Neural cell (in vitro differentiated cells): ENCODE results near the gene CCDC12.

Source experiments
- CTCF ChIP-seq: fragments of 450-650 bp; IDR thresholded peaks from 2 replicates; pipeline ENCODE4 v1.5.1; 2014; ENCODE audit warnings: antibody characterized with exemption, mild to moderate bottlenecking, moderate library complexity; ENCODE audit not compliant: poor library complexity, severe bottlenecking
- REST ChIP-seq: IDR thresholded peaks from 2 replicates; pipeline ENCODE4 v1.6.1; 2012; ENCODE audit warnings: borderline replicate concordance
- TAF1 ChIP-seq: IDR thresholded peaks from 2 replicates; pipeline ENCODE4 v1.6.1; 2012; ENCODE audit warnings: low read depth

GRCh38 chr3:46929324-46929723 is 47.2 kb downstream of the CCDC12 start:
- TF ChIP-seq CTCF, result no peak
- TF ChIP-seq TAF1, result no peak
- no peak for TF ChIP-seq REST
